ENCODE results near the gene HDAC6.
"Not testable (repeated sequence)": the region's sequence is repeated elsewhere in the genome, so short reads cannot be mapped to it uniquely, and the experiment has no call there.

HDAC6 gene

DNA sequence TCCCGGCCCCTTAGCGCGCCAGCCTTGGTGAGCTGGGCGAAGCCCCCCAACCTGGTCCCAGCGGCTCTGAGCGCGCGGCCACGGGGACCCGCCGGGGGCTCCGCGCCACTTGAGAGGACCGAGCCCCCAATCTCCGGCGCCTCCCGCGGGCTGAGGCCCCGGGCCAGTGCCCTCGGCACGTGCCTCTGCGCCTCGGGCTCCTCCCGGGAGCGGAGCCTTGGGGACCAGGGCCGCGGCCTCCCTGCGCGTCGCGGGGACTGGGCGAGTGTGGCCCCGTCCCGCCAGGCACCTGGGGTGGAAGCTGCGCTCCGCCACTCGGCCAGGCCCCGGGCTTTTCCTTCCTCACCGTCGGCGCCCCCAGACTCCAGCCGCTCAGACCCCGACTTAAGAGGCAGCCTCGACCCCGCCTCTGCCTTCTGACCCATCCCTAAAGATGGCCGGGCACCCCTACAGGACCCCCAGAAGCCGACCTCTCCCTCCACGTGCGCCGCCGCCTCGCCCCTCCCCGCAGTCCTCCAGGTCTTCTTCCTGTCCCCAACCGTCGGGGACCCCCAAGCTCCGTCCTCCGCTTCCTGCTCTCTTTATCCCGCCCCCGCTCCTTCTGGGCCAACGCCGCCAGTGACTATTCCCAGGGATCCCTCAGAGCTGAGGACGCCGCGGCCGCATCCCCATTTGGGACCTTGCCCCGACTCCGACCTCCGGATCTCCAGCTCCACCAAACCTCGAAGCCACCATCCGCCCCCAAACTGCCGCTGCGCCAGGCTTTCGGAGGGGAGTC, 25.2 kb downstream of the HDAC6 start:
- no peak for FAIRE-seq

GRCh38 chrX:48827654-48827968, 25.7 kb downstream of the HDAC6 start:
- no peak for FAIRE-seq

GRCh38 chrX:48829016-48829735, 27.3 kb downstream of the HDAC6 start:
- FAIRE-seq = no peak

GRCh38 chrX:48831136-48831908, 29.5 kb downstream of the HDAC6 start:
- no peak for FAIRE-seq

DNA sequence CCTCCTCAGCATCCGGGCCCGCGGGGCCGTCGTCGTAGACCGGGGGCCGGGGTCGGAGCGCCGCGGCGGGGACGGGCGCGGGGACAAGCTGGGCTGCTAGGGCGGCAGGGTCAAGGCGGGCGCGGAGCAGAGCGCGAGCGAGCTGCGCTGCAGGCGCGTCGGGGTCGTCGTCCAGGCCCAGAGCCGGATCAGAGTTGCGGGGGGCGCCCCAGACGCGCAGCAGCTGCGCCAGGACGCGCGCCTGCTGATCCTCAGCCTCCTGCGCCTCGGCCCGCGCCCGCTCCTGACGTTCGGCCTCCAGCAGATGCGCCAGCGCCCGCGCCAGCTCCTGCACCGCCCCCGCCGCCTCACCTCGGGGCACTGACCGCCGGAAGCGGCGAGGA, 30.0 kb downstream of the HDAC6 start:
- no peak for FAIRE-seq

GRCh38 chrX:48833542-48834138, 31.8 kb downstream of the HDAC6 start:
- FAIRE-seq = no peak

- no peak for FAIRE-seq
Measured at GRCh38 chrX:48834383-48834709, 32.5 kb downstream of the HDAC6 start.

- FAIRE-seq = no peak
Measured at GRCh38 chrX:48835524-48836329, 33.9 kb downstream of the HDAC6 start, which contains the start of gene PCSK1N. Gene PCSK1N (minus strand): TSS chrX:48835610. CDS start chrX:48835532, 78 bp downstream.

DNA sequence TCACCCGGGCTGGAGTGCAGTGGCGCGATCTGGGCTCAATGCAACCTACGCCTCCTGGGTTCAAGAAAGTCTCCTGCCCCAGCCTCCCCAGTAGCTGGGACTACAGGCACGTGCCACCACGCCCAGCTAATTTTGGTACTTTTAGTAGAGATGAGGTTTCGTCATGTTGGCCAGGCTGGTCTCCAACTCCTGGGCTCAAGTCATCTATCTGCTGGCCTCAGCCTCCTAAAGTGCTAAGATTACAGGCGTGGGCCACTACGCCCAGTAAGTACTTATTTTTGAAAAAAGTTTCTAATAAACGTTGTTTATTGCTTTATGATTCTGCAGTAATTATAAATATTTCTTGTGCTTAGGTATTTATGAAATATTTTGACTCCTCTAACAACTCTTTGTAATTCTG, 37.8 kb downstream of the HDAC6 start:
- no peak for FAIRE-seq

GRCh38 chrX:48848847-48849246, 47.0 kb downstream of the HDAC6 start:
- FAIRE-seq = no peak

- no peak for FAIRE-seq
Measured at GRCh38 chrX:48852857-48853256, 51.0 kb downstream of the HDAC6 start.

GRCh38 chrX:48853494-48853893, 51.6 kb downstream of the HDAC6 start:
- FAIRE-seq = not testable (repeated sequence)

DNA sequence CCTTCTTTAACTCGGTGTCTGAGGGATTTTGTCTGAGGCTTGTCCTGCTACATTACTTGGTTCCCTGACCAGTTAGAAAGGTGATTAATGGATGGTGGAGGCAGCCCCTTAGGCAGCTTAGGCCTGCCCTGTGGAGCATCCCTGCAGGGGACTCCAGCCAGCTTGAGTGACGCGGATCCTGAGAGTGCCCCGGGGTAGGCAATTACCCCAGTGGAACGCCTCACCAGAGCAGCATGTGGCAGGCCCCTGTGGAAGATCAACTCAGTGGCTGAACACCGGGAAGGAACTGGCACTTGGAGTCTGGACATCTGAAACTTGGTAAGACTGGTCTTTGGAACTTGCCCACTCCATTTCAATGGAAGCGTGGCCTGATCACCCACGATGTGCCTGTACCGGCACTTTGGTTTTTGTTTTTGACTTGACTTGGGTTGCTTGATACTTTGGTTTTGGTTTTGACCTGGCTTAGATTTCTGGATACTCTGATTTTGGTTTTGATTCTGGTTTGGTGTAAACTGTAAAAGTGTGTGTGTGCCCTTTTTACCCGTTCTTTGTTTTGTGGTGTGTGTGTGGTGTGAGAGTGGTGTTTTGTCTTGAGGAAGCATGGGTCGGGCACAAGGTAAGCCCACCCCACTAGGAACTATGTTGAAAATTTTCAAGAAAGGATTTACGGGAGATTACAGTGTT, 52.4 kb downstream of the HDAC6 start:
- FAIRE-seq = not testable (repeated sequence)

GRCh38 chrX:48854898-48855297, 53.0 kb downstream of the HDAC6 start:
- FAIRE-seq = no peak

- no peak for FAIRE-seq
Measured at GRCh38 chrX:48864210-48864609, 62.3 kb downstream of the HDAC6 start.

- FAIRE-seq = not testable (repeated sequence)
Measured at GRCh38 chrX:48872017-48872416, 70.2 kb downstream of the HDAC6 start.

All from TTC549 (cell line).